ENCODE data around the gene QSOX2. TPM values are rescaled to one million over a fixed set of nuclear protein-coding genes. Genes with fewer than 3 reads are reported as not detected.

The QSOX2 gene
- total and polyA plus RNA-seq, 10 donors, result 12.3 to 20.3 (median 16.9) TPM

GRCh38 chr9:136197930-136198604, 47.5 kb downstream of the QSOX2 start:
- intact Hi-C loops (cut with DNase I; ENCODE audit: low total_unique reads), result no loop called here
- WGBS, 5 donors, result 9 to 19% (median 12%) methylated on average over 16 to 18 of the region's 18 CpGs
- Histone ChIP-seq H3K9me3 (no peaks in the 10 kb centered on the region), H3K27ac (no peak overlapping the region), H3K27me3 (replicated peaks in 1 of 7) (peaks cover 15 to 100% (median 100%) of the 10 kb centered on the region in 7 donors), H3K36me3 (no peaks in the 10 kb centered on the region), H3K4me3 (peak overlapping the region in 1 of 8 donors; percentile 30), H3K4me1 (peaks cover 0 to 61% (median 32%) of the 10 kb centered on the region in 6 donors)
- TF ChIP-seq CTCF (IDR thresholded peaks at IDR 0.05 in 8 of 11, conservative IDR thresholded peaks at IDR 0.05 in 3 of 11) (no peak), POLR2A (IDR thresholded peaks at IDR 0.05) (no peak), POLR2AphosphoS5 (IDR thresholded peaks at IDR 0.05) (no peak)
- DNase-seq, result no peak

DNA sequence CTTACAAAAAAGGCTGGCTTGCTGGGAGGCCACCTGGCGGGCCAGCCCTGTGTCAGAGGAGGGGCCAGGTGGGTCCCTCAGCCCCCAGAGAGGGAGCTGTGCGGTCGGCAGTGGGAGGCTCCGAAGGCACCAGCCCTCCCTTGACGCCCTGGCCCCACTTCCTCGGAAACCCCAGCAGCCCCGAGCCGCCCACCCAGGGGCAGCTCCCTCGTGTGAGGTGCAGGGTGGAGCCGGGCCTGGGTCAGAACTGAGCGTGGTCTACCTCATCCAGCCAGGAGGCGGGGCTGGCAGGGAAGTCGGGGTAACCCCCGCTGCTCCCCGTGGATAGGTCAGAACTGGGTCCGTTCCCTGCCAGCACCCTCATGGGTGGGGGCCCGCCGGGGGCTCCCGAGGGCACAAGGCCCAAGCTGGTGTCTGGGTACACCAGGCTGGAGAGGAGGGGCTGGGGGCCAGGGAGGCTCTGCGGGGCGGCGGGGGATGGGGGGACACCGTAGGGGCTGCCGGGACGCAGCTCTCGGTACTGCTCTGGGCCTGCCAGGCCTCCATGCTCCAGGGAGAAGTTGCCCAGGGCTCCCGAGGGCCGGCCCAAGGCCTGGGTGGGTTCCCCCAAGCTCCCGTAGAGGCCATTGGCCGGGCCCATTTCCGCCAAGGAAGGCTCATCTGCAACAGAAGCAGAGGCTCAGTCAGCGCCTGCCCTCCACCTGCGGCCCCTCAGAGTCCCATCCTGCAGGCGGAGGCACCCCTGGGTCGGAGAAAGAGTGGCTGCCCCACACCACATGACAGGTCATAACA, 48.3 kb downstream of the QSOX2 start:
- intact Hi-C loops (cut with DNase I; ENCODE audit: low total_unique reads), result no loop called here
- TF ChIP-seq POLR2AphosphoS5 (IDR thresholded peaks at IDR 0.05) (no peak), CTCF (IDR thresholded peaks at IDR 0.05 in 8 of 11, conservative IDR thresholded peaks at IDR 0.05 in 3 of 11) (no peak), POLR2A (IDR thresholded peaks at IDR 0.05) (no peak)
- Histone ChIP-seq H3K36me3 (no peaks in the 10 kb centered on the region), H3K4me3 (no peak overlapping the region), H3K9me3 (no peaks in the 10 kb centered on the region), H3K4me1 (peaks cover 0 to 63% (median 33%) of the 10 kb centered on the region in 6 donors), H3K27ac (no peak overlapping the region), H3K27me3 (replicated peaks in 1 of 7) (peaks cover 19 to 100% (median 100%) of the 10 kb centered on the region in 7 donors)
- DNase-seq, result no peak
- WGBS, 5 donors, result 5 to 15% (median 6%) methylated on average over 9 to 35 of the region's 35 CpGs

GRCh38 chr9:136196404-136197083, 49.1 kb downstream of the QSOX2 start:
- WGBS, 5 donors, result 3 to 4% (median 3%) methylated on average over 16 of the region's 16 CpGs
- TF ChIP-seq CTCF (IDR thresholded peaks at IDR 0.05 in 8 of 11, conservative IDR thresholded peaks at IDR 0.05 in 3 of 11), result no peak
- TF ChIP-seq POLR2AphosphoS5 (IDR thresholded peaks at IDR 0.05), result no peak
- TF ChIP-seq POLR2A (IDR thresholded peaks at IDR 0.05), result no peak
- Histone ChIP-seq H3K27ac (no peak overlapping the region), H3K4me3 (no peak overlapping the region), H3K27me3 (replicated peaks in 1 of 7) (peaks cover 18 to 100% (median 100%) of the 10 kb centered on the region in 7 donors), H3K36me3 (no peaks in the 10 kb centered on the region), H3K9me3 (no peaks in the 10 kb centered on the region), H3K4me1 (peaks cover 0 to 63% (median 32%) of the 10 kb centered on the region in 6 donors)
- no peak for DNase-seq
- intact Hi-C loops (cut with DNase I; ENCODE audit: low total_unique reads), result no loop called here
